ENCODE measurements around the gene MPHOSPH6.

The MPHOSPH6 gene

GRCh38 chr16:82133798-82134197 lies 36.2 kb downstream of the MPHOSPH6 start:
- TF ChIP-seq CTCF (IDR thresholded peaks at IDR 0.05) = no peak
- peaks cover 9% of the 10 kb centered on the region for H3K9me3 Mint-ChIP-seq
- H3K4me3 Mint-ChIP-seq = no peak overlapping the region
- peak overlapping the region; percentile 39 for H3K27ac Mint-ChIP-seq
- peaks cover 45% of the 10 kb centered on the region for H3K36me3 Mint-ChIP-seq (ENCODE audit: low read depth)
- peaks cover 5% of the 10 kb centered on the region for H3K27me3 Mint-ChIP-seq (ENCODE audit: low read depth, poor library complexity)
- H3K4me1 Mint-ChIP-seq = peaks cover 17% of the 10 kb centered on the region
- no peak for DNase-seq

GRCh38 chr16:82129881-82130280 lies 40.1 kb downstream of the MPHOSPH6 start:
- Mint-ChIP-seq H3K27me3 (ENCODE audit: low read depth, poor library complexity) (peaks cover 5% of the 10 kb centered on the region), H3K9me3 (peaks cover 7% of the 10 kb centered on the region), H3K36me3 (ENCODE audit: low read depth) (peaks cover 15% of the 10 kb centered on the region), H3K4me3 (no peak overlapping the region), H3K4me1 (no peaks in the 10 kb centered on the region), H3K27ac (no peak overlapping the region)
- TF ChIP-seq CTCF (IDR thresholded peaks at IDR 0.05) = no peak
- no peak for DNase-seq

- H3K9me3 Mint-ChIP-seq = peaks cover 23% of the 10 kb centered on the region
- H3K4me3 Mint-ChIP-seq = no peak overlapping the region
- no peaks in the 10 kb centered on the region for H3K36me3 Mint-ChIP-seq (ENCODE audit: low read depth)
- no peak for DNase-seq
- no peaks in the 10 kb centered on the region for H3K4me1 Mint-ChIP-seq
- no peaks in the 10 kb centered on the region for H3K27me3 Mint-ChIP-seq (ENCODE audit: low read depth, poor library complexity)
- TF ChIP-seq CTCF (IDR thresholded peaks at IDR 0.05) = no peak
- H3K27ac Mint-ChIP-seq = no peak overlapping the region
These were observed 45.4 kb downstream of the MPHOSPH6 start for GRCh38 chr16:82124651-82125050.

GRCh38 chr16:82119405-82119804 lies 50.6 kb downstream of the MPHOSPH6 start:
- no peak for TF ChIP-seq CTCF (IDR thresholded peaks at IDR 0.05)
- H3K4me1 Mint-ChIP-seq = no peaks in the 10 kb centered on the region
- no peak overlapping the region for H3K4me3 Mint-ChIP-seq
- no peaks in the 10 kb centered on the region for H3K36me3 Mint-ChIP-seq (ENCODE audit: low read depth)
- H3K27ac Mint-ChIP-seq = no peak overlapping the region
- peaks cover 13% of the 10 kb centered on the region for H3K9me3 Mint-ChIP-seq
- H3K27me3 Mint-ChIP-seq (ENCODE audit: low read depth, poor library complexity) = peaks cover 3% of the 10 kb centered on the region
- DNase-seq = no peak

- Mint-ChIP-seq H3K36me3 (ENCODE audit: low read depth) (no peaks in the 10 kb centered on the region), H3K9me3 (peaks cover 10% of the 10 kb centered on the region), H3K4me1 (no peaks in the 10 kb centered on the region), H3K27me3 (ENCODE audit: low read depth, poor library complexity) (peaks cover 3% of the 10 kb centered on the region), H3K4me3 (no peak overlapping the region), H3K27ac (no peak overlapping the region)
- no peak for TF ChIP-seq CTCF (IDR thresholded peaks at IDR 0.05)
- DNase-seq = no peak
These were observed 51.3 kb downstream of the MPHOSPH6 start for GRCh38 chr16:82118749-82119148.

GRCh38 chr16:82116535-82116934 lies 53.5 kb downstream of the MPHOSPH6 start:
- Mint-ChIP-seq H3K4me3 (no peak overlapping the region), H3K36me3 (ENCODE audit: low read depth) (no peaks in the 10 kb centered on the region), H3K27me3 (ENCODE audit: low read depth, poor library complexity) (peaks cover 7% of the 10 kb centered on the region), H3K9me3 (no peaks in the 10 kb centered on the region), H3K4me1 (no peaks in the 10 kb centered on the region), H3K27ac (no peak overlapping the region)
- TF ChIP-seq CTCF (IDR thresholded peaks at IDR 0.05) = no peak
- no peak for DNase-seq

Measured in nephron progenitor cell (in vitro differentiated cells).